Liver (tissue), 3 donors: Measurements from ENCODE around the gene HES3.

Experiments
- ATF3 ChIP-seq: IDR thresholded peaks from 2 replicates; pipeline ENCODE4 v1.6.1; 2016; ENCODE audit warnings: antibody characterized with exemption
- CTCF ChIP-seq: fragments of 150-350 bp; IDR thresholded peaks from 2 replicates; pipeline ENCODE4 v1.5.1; 2017; ENCODE audit warnings: improper control_type of control experiment, low read depth, low read length; ENCODE audit not compliant: missing input control
- EGR1 ChIP-seq, 2 donors: IDR thresholded peaks; 2 replicates each; pipeline ENCODE4 v1.6.1; 2016 to 2018; ENCODE audit warnings: antibody characterized with exemption in 2 of 2, low read depth in 2 of 2
- FOXA1 ChIP-seq: IDR thresholded peaks from 2 replicates; pipeline ENCODE4 v1.6.1; 2016; ENCODE audit warnings: antibody characterized with exemption
- GABPA ChIP-seq, 2 donors: IDR thresholded peaks in 1 of 2; conservative IDR thresholded peaks in 1 of 2; 2 replicates each; pipeline ENCODE4 v1.6.1; 2016; ENCODE audit warnings: antibody characterized with exemption in 2 of 2, mild to moderate bottlenecking in 1 of 2, moderate library complexity in 1 of 2
- HNF4A ChIP-seq, 2 donors: conservative IDR thresholded peaks; 2 replicates each; pipeline ENCODE4 v1.6.1; 2016; ENCODE audit warnings: antibody characterized with exemption in 2 of 2, mild to moderate bottlenecking in 2 of 2
- HNF4G ChIP-seq: IDR thresholded peaks from 2 replicates; pipeline ENCODE4 v1.6.1; 2016; ENCODE audit warnings: antibody characterized with exemption
- JUND ChIP-seq, 2 donors: IDR thresholded peaks; 2 replicates each; pipeline ENCODE4 v1.6.1; 2016; ENCODE audit warnings: antibody characterized with exemption in 2 of 2
- MAX ChIP-seq: IDR thresholded peaks from 2 replicates; pipeline ENCODE4 v1.6.1; 2016; ENCODE audit warnings: antibody characterized with exemption
- REST ChIP-seq: IDR thresholded peaks from 2 replicates; pipeline ENCODE4 v1.6.1; 2016; ENCODE audit warnings: antibody characterized with exemption, mild to moderate bottlenecking
- RXRA ChIP-seq, 2 donors: IDR thresholded peaks; 2 replicates each; pipeline ENCODE4 v1.6.1; 2017 to 2018; ENCODE audit warnings: antibody characterized with exemption in 2 of 2, mild to moderate bottlenecking in 1 of 2
- SP1 ChIP-seq: IDR thresholded peaks from 2 replicates; pipeline ENCODE4 v1.6.1; 2018; ENCODE audit warnings: antibody characterized with exemption, mild to moderate bottlenecking
- TAF1 ChIP-seq: conservative IDR thresholded peaks from 2 replicates; pipeline ENCODE4 v1.6.1; 2016; ENCODE audit warnings: antibody characterized with exemption, mild to moderate bottlenecking
- YY1 ChIP-seq: IDR thresholded peaks from 2 replicates; pipeline ENCODE4 v1.6.1; 2016; ENCODE audit warnings: antibody characterized with exemption, mild to moderate bottlenecking
- donor health status: healthy.
- donor health status: healthy.

- TF ChIP-seq EGR1 (IDR thresholded peaks at IDR 0.05; ENCODE audit: low read depth in 2 of 2) (no peak), CTCF (no peak), REST (no peak), YY1 (no peak), TAF1 (no peak), SP1 (no peak), GABPA (IDR thresholded peaks at IDR 0.05 in 1 of 2, conservative IDR thresholded peaks at IDR 0.05 in 1 of 2) (no peak), MAX (no peak), ATF3 (no peak), JUND (IDR thresholded peaks at IDR 0.05) (no peak), RXRA (IDR thresholded peaks at IDR 0.05) (no peak), FOXA1 (no peak), HNF4A (conservative IDR thresholded peaks at IDR 0.05) (no peak), HNF4G (no peak)
Observed at GRCh38 chr1:6247651-6248050, 3.7 kb downstream of the HES3 start.
